AG09309 (cell line): ENCODE data around the gene ADAMTS5.

Source experiments
- DNase-seq: peaks from one replicate; pipeline ENCODE4 v3.0.0-alpha.2; 2010; ENCODE audit warnings: low read depth
- H3K4me3 ChIP-seq: 2 replicates; pipeline ENCODE4 v1.5.1; 2011; ENCODE audit warnings: mild to moderate bottlenecking, low read depth, low read length, moderate library complexity; ENCODE audit not compliant: control insufficient read depth
- CTCF ChIP-seq: IDR thresholded peaks from 2 replicates; pipeline ENCODE4 v1.5.1; 2011; ENCODE audit warnings: mild to moderate bottlenecking, low read depth, low read length, inconsistent platforms; ENCODE audit not compliant: insufficient read depth, control insufficient read depth; ENCODE audit errors: missing control alignments

The ADAMTS5 gene

GRCh38 chr21:26925122-26925521 lies 41.8 kb downstream of the ADAMTS5 start:
- DNase-seq, result no peak
- no peak for TF ChIP-seq CTCF
- H3K4me3 ChIP-seq, result no peak overlapping the region

GRCh38 chr21:26923986-26924385 lies 42.9 kb downstream of the ADAMTS5 start:
- no peak for DNase-seq
- no peak for TF ChIP-seq CTCF
- H3K4me3 ChIP-seq, result no peak overlapping the region

- no peak for DNase-seq
- no peak for TF ChIP-seq CTCF
- no peak overlapping the region for H3K4me3 ChIP-seq
These were observed 46.8 kb downstream of the ADAMTS5 start for GRCh38 chr21:26920055-26920454.

- DNase-seq, result peak; percentile 25
- H3K4me3 ChIP-seq, result no peak overlapping the region
- no peak for TF ChIP-seq CTCF
These were observed 48.4 kb downstream of the ADAMTS5 start for GRCh38 chr21:26918323-26919079.

- H3K4me3 ChIP-seq, result no peak overlapping the region
- TF ChIP-seq CTCF, result no peak
- no peak for DNase-seq
These were observed 50.1 kb downstream of the ADAMTS5 start for GRCh38 chr21:26916799-26917198.

- no peak for TF ChIP-seq CTCF
- DNase-seq, result no peak
- no peak overlapping the region for H3K4me3 ChIP-seq
These were observed 52.3 kb downstream of the ADAMTS5 start for GRCh38 chr21:26914557-26914956.
